Hepatocyte (in vitro differentiated cells): Measurements from ENCODE around the gene TLN1.

Experiments used
- CTCF ChIP-seq: fragments of 200-600 bp; sonication (generic); IDR thresholded peaks from 2 replicates; pipeline ENCODE4 v1.5.1; 2016; ENCODE audit warnings: antibody characterized with exemption, mild to moderate bottlenecking; ENCODE audit not compliant: poor library complexity
- EZH2 ChIP-seq: fragments of 200-600 bp; sonication (generic); IDR thresholded peaks from 2 replicates; pipeline ENCODE4 v1.6.1; 2016; ENCODE audit warnings: antibody characterized with exemption, mild to moderate bottlenecking, borderline replicate concordance

- TF ChIP-seq CTCF (no peak), EZH2 (no peak)
Measured at GRCh38 chr9:35726931-35727330, 5.1 kb downstream of the TLN1 start.
